Neural cell (in vitro differentiated cells): Measurements from ENCODE around the gene GOLGA6B. TPM values are rescaled to one million over a fixed set of nuclear protein-coding genes. Genes with fewer than 3 reads are reported as not detected.

Source experiments
- H2AFZ ChIP-seq: fragments of 200-600, 300-800 bp; sonication (generic), shearing (Covaris generic); 2 replicates; pipeline ENCODE4 v1.6.0; 2014; ENCODE audit warnings: low read depth, mild to moderate bottlenecking, antibody characterized with exemption, low read length, moderate library complexity
- H3F3A ChIP-seq: fragments of 200-600 bp; shearing (Covaris generic); 2 replicates; pipeline ENCODE4 v1.6.1; 2016; ENCODE audit warnings: mild to moderate bottlenecking, moderate library complexity, mixed read lengths, antibody characterized with exemption, low read length; ENCODE audit not compliant: insufficient read depth, poor library complexity, severe bottlenecking
- H3K27ac ChIP-seq: fragments of 200-600, 300-800 bp; sonication (generic), shearing (Covaris generic); 2 replicates; pipeline ENCODE4 v1.5.1; 2014; ENCODE audit warnings: mild to moderate bottlenecking, low read length, moderate library complexity
- H3K27me3 ChIP-seq: fragments of 300-800, 200-600 bp; sonication (generic), shearing (Covaris generic); 2 replicates; pipeline ENCODE4 v1.6.0; 2014; ENCODE audit warnings: mild to moderate bottlenecking, low read depth, low read length, moderate library complexity; ENCODE audit not compliant: insufficient read depth
- H3K36me3 ChIP-seq: fragments of 300-800, 200-600 bp; sonication (generic), shearing (Covaris generic); 2 replicates; pipeline ENCODE4 v1.5.1; 2014; ENCODE audit warnings: mild to moderate bottlenecking, antibody characterized with exemption, low read length, moderate library complexity; ENCODE audit not compliant: insufficient read depth
- H3K4me2 ChIP-seq: fragments of 300-800, 200-600 bp; sonication (generic), shearing (Covaris generic); 2 replicates; pipeline ENCODE4 v1.6.0; 2014; ENCODE audit warnings: mild to moderate bottlenecking, low read length
- H3K4me3 ChIP-seq: fragments of 300-800, 200-600 bp; sonication (generic), shearing (Covaris generic); 2 replicates; pipeline ENCODE4 v1.5.1; 2014; ENCODE audit warnings: mild to moderate bottlenecking, low read length, moderate library complexity
- H3K79me2 ChIP-seq: fragments of 200-600 bp; shearing (Covaris generic); replicated peaks from 2 replicates; pipeline ENCODE4 v1.6.0; 2014; ENCODE audit warnings: mild to moderate bottlenecking, low read length, moderate library complexity; ENCODE audit not compliant: insufficient read depth
- H3K9ac ChIP-seq: fragments of 300-800, 200-600 bp; sonication (generic), shearing (Covaris generic); 2 replicates; pipeline ENCODE4 v1.6.1; 2016; ENCODE audit warnings: mild to moderate bottlenecking, low read length, mixed read lengths
- H3K9me2 ChIP-seq: fragments of 200-600 bp; shearing (Covaris generic); 2 replicates; pipeline ENCODE4 v1.6.1; 2016; ENCODE audit warnings: mild to moderate bottlenecking, low read length, mixed read lengths; ENCODE audit not compliant: insufficient read depth
- H3K9me3 ChIP-seq: fragments of 200-600, 300-800 bp; sonication (generic), shearing (Covaris generic); 2 replicates; pipeline ENCODE4 v1.6.1; 2016; ENCODE audit warnings: mild to moderate bottlenecking, mixed run types, low read length, moderate library complexity, mixed read lengths
- H4K20me1 ChIP-seq: fragments of 200-600 bp; shearing (Covaris generic); 2 replicates; pipeline ENCODE4 v1.6.1; 2016; ENCODE audit warnings: mild to moderate bottlenecking, mixed run types; ENCODE audit not compliant: insufficient read depth
- EP300 ChIP-seq: fragments of 450-650 bp; conservative IDR thresholded peaks from 2 replicates; pipeline ENCODE4 v1.6.1; 2014; ENCODE audit warnings: antibody characterized with exemption, mild to moderate bottlenecking, moderate library complexity; ENCODE audit not compliant: poor library complexity, severe bottlenecking
- EZH2 ChIP-seq: fragments of 200-600, 300-800 bp; shearing (Covaris generic), sonication (generic); IDR thresholded peaks from 2 replicates; pipeline ENCODE4 v1.6.1; 2014; ENCODE audit warnings: antibody characterized with exemption, low read length, borderline replicate concordance, mild to moderate bottlenecking; ENCODE audit not compliant: insufficient read depth, poor library complexity, severe bottlenecking
- MXI1 ChIP-seq: fragments of 450-650 bp; conservative IDR thresholded peaks from 2 replicates; pipeline ENCODE4 v1.6.1; 2014; ENCODE audit warnings: antibody characterized with exemption, mild to moderate bottlenecking; ENCODE audit not compliant: poor library complexity, severe bottlenecking
- POLR2AphosphoS5 ChIP-seq: IDR thresholded peaks from 2 replicates; pipeline ENCODE4 v1.6.1; 2012
- RAD21 ChIP-seq: fragments of 450-650 bp; conservative IDR thresholded peaks from 2 replicates; pipeline ENCODE4 v1.6.1; 2014; ENCODE audit warnings: antibody characterized with exemption, mild to moderate bottlenecking, moderate library complexity
- SMC3 ChIP-seq: fragments of 450-650 bp; conservative IDR thresholded peaks from 2 replicates; pipeline ENCODE4 v1.6.1; 2014; ENCODE audit warnings: antibody characterized with exemption, mild to moderate bottlenecking, moderate library complexity; ENCODE audit not compliant: poor library complexity
- TAF1 ChIP-seq: IDR thresholded peaks from 2 replicates; pipeline ENCODE4 v1.6.1; 2012; ENCODE audit warnings: low read depth
- polyA plus RNA-seq: library from polyadenylated mRNA; depleted of rRNA; stranded (reverse); fragments of >200 nt; gene quantifications from 2 replicates; pipeline ENCODE4 v1.2.3, GENCODE V29; 2014
- TF ChIP-seq, protein P1 (sequence below): IDR thresholded peaks from 2 replicates; pipeline ENCODE4 v1.6.1; 2012; ENCODE audit warnings: borderline replicate concordance
- TF ChIP-seq, protein P2 (sequence below): fragments of 450-650 bp; IDR thresholded peaks from 2 replicates; pipeline ENCODE4 v1.5.1; 2014; ENCODE audit warnings: antibody characterized with exemption, mild to moderate bottlenecking, moderate library complexity; ENCODE audit not compliant: poor library complexity, severe bottlenecking

The GOLGA6B gene
- polyA plus RNA-seq, 1 donor from 2014 or later, result not detected

DNA sequence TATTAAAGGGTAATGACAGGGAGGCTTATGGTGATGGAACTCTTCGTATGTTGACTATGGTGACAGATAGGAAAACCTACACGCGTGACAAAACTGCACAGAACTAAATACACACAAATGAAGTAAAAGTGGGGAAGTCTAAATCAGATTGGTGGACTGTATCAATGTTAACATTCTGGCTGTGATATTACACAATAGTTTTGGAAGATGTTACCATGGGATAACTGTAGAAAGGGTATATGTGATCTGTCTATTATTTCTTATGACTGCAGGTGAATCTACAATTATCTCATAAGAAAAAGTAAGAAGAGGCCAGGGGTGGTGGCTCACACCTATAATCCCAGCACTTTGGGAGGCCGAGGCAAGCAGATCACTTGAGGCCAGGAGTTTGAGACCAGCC is 22.3 kb downstream of the GOLGA6B start:
- Histone ChIP-seq H3K36me3 (no peaks in the 10 kb centered on the region), H3K9ac (no peak overlapping the region), H3K4me2 (no peak overlapping the region), H3F3A (no peaks in the 10 kb centered on the region), H3K9me3 (no peaks in the 10 kb centered on the region), H3K4me3 (no peak overlapping the region), H3K9me2 (no peaks in the 10 kb centered on the region), H2AFZ (no peak overlapping the region), H3K79me2 (no peaks in the 10 kb centered on the region), H4K20me1 (no peaks in the 10 kb centered on the region), H3K27me3 (peaks cover 4% of the 10 kb centered on the region), H3K27ac (no peak overlapping the region)
- TF ChIP-seq POLR2AphosphoS5, result no peak
- no peak for TF ChIP-seq EP300
- TF ChIP-seq SMC3, result no peak
- TF ChIP-seq, protein P1, sequence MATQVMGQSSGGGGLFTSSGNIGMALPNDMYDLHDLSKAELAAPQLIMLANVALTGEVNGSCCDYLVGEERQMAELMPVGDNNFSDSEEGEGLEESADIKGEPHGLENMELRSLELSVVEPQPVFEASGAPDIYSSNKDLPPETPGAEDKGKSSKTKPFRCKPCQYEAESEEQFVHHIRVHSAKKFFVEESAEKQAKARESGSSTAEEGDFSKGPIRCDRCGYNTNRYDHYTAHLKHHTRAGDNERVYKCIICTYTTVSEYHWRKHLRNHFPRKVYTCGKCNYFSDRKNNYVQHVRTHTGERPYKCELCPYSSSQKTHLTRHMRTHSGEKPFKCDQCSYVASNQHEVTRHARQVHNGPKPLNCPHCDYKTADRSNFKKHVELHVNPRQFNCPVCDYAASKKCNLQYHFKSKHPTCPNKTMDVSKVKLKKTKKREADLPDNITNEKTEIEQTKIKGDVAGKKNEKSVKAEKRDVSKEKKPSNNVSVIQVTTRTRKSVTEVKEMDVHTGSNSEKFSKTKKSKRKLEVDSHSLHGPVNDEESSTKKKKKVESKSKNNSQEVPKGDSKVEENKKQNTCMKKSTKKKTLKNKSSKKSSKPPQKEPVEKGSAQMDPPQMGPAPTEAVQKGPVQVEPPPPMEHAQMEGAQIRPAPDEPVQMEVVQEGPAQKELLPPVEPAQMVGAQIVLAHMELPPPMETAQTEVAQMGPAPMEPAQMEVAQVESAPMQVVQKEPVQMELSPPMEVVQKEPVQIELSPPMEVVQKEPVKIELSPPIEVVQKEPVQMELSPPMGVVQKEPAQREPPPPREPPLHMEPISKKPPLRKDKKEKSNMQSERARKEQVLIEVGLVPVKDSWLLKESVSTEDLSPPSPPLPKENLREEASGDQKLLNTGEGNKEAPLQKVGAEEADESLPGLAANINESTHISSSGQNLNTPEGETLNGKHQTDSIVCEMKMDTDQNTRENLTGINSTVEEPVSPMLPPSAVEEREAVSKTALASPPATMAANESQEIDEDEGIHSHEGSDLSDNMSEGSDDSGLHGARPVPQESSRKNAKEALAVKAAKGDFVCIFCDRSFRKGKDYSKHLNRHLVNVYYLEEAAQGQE, result no peak
- no peak for TF ChIP-seq EZH2
- no peak for TF ChIP-seq TAF1
- TF ChIP-seq MXI1, result no peak
- TF ChIP-seq, protein P2, sequence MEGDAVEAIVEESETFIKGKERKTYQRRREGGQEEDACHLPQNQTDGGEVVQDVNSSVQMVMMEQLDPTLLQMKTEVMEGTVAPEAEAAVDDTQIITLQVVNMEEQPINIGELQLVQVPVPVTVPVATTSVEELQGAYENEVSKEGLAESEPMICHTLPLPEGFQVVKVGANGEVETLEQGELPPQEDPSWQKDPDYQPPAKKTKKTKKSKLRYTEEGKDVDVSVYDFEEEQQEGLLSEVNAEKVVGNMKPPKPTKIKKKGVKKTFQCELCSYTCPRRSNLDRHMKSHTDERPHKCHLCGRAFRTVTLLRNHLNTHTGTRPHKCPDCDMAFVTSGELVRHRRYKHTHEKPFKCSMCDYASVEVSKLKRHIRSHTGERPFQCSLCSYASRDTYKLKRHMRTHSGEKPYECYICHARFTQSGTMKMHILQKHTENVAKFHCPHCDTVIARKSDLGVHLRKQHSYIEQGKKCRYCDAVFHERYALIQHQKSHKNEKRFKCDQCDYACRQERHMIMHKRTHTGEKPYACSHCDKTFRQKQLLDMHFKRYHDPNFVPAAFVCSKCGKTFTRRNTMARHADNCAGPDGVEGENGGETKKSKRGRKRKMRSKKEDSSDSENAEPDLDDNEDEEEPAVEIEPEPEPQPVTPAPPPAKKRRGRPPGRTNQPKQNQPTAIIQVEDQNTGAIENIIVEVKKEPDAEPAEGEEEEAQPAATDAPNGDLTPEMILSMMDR, result no peak
- no peak for TF ChIP-seq RAD21

DNA sequence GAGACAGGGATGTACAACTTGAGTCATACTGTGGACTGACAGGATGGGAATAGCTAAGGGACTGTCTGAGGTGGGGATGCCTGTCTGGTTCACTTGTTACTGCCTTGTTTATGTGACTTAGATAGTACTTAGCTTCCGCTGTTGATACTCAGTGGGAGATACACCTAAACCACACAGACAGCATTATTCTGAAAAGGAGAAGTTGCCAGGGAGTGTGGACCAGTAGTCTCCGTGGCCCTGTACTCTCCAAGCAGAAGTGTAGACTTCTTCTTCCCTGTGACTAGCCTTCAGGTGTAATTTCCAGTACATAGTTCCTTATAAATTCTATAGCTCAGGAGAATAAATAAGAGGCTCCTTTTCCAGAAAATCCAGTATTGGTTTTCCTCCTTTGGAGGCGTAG is 26.4 kb downstream of the GOLGA6B start:
- Histone ChIP-seq H3K4me2 (no peak overlapping the region), H3K9ac (no peak overlapping the region), H3K4me3 (no peak overlapping the region), H3F3A (no peaks in the 10 kb centered on the region), H3K9me3 (no peaks in the 10 kb centered on the region), H3K27ac (no peak overlapping the region), H3K36me3 (no peaks in the 10 kb centered on the region), H3K9me2 (no peaks in the 10 kb centered on the region), H4K20me1 (no peaks in the 10 kb centered on the region), H3K79me2 (no peaks in the 10 kb centered on the region), H3K27me3 (peaks cover 4% of the 10 kb centered on the region), H2AFZ (no peak overlapping the region)
- TF ChIP-seq, protein P2, result no peak
- TF ChIP-seq EP300, result no peak
- no peak for TF ChIP-seq EZH2
- no peak for TF ChIP-seq TAF1
- no peak for TF ChIP-seq RAD21
- TF ChIP-seq POLR2AphosphoS5, result no peak
- TF ChIP-seq SMC3, result no peak
- TF ChIP-seq, protein P1, result no peak
- no peak for TF ChIP-seq MXI1
